GM21717 (cell line): ENCODE measurements around the gene TJP3.
"Not testable (repeated sequence)": the region's sequence is repeated elsewhere in the genome, so short reads cannot be mapped to it uniquely, and the experiment has no call there.

Source experiments
- ATAC-seq: cut with Tn5 transposase; IDR thresholded peaks from one replicate; pipeline ENCODE4 v1.9.1; 2021; ENCODE audit warnings: mild to moderate bottlenecking, moderate library complexity; ENCODE audit not compliant: unreplicated experiment

Gene TJP3

GRCh38 chr19:3708207-3708931 lies at the start of gene TJP3:
TJP3 (plus strand) TSS chr19:3708384; CDS start chr19:3728433, 20,049 bp downstream.
- ATAC-seq, result no peak

- no peak for ATAC-seq
Measured at GRCh38 chr19:3658870-3659745, 49.1 kb upstream of the TJP3 start.

- ATAC-seq, result no peak
Measured at GRCh38 chr19:3659746-3660112, 48.5 kb upstream of the TJP3 start.

- no peak for ATAC-seq
Measured at GRCh38 chr19:3660493-3661219, 47.5 kb upstream of the TJP3 start.

- ATAC-seq, result no peak
Measured at GRCh38 chr19:3661284-3662238, 46.6 kb upstream of the TJP3 start.

- ATAC-seq, result no peak
Measured at GRCh38 chr19:3663838-3664237, 44.3 kb upstream of the TJP3 start.

GRCh38 chr19:3664879-3665642 lies 43.1 kb upstream of the TJP3 start:
- ATAC-seq, result no peak

- ATAC-seq, result no peak
Measured at GRCh38 chr19:3665681-3666544, 42.3 kb upstream of the TJP3 start.

GRCh38 chr19:3666545-3666856 lies 41.7 kb upstream of the TJP3 start:
- ATAC-seq, result not testable (repeated sequence)

GRCh38 chr19:3667037-3667638 lies 41.0 kb upstream of the TJP3 start:
- ATAC-seq, result no peak

- ATAC-seq, result no peak
Measured at GRCh38 chr19:3667766-3668165, 40.4 kb upstream of the TJP3 start.

- ATAC-seq, result no peak
Measured at GRCh38 chr19:3668331-3669081, 39.7 kb upstream of the TJP3 start.

GRCh38 chr19:3669082-3669946 lies 38.9 kb upstream of the TJP3 start:
- no peak for ATAC-seq

GRCh38 chr19:3669947-3670795 lies 38.0 kb upstream of the TJP3 start:
- ATAC-seq, result no peak

- no peak for ATAC-seq
Measured at GRCh38 chr19:3670796-3671679, 37.1 kb upstream of the TJP3 start.
